Measurements from ENCODE around the gene WSB1.
A peak's percentile ranks its signal among the peaks of the same experiment; 100 is the strongest.
"Not testable (repeated sequence)": the region's sequence is repeated elsewhere in the genome, so short reads cannot be mapped to it uniquely, and the experiment has no call there.

The WSB1 gene

GRCh38 chr17:27293898-27294688 lies at the start of gene WSB1:
WSB1 (plus strand) TSS chr17:27294114; CDS start chr17:27294396, 282 bp downstream.
- DNase-seq, result peak; percentile 95

- DNase-seq, result no peak
These were observed 49.3 kb upstream of the WSB1 start for GRCh38 chr17:27244491-27245223.

- peak; percentile 58 for DNase-seq
These were observed 48.7 kb upstream of the WSB1 start for GRCh38 chr17:27245230-27245696.

- DNase-seq, result no peak
These were observed 47.4 kb upstream of the WSB1 start for GRCh38 chr17:27246537-27246936.

GRCh38 chr17:27247071-27247957 lies 46.6 kb upstream of the WSB1 start:
- DNase-seq, result no peak

GRCh38 chr17:27247958-27248342 lies 46.0 kb upstream of the WSB1 start:
- DNase-seq, result no peak

- not testable (repeated sequence) for DNase-seq
These were observed 43.1 kb upstream of the WSB1 start for GRCh38 chr17:27250791-27251190.

- DNase-seq, result not testable (repeated sequence)
These were observed 39.1 kb upstream of the WSB1 start for GRCh38 chr17:27254802-27255201.

- DNase-seq, result no peak
These were observed 37.5 kb upstream of the WSB1 start for GRCh38 chr17:27256225-27257030.

GRCh38 chr17:27257031-27257357 lies 36.9 kb upstream of the WSB1 start:
- DNase-seq, result no peak

GRCh38 chr17:27259356-27259755 lies 34.6 kb upstream of the WSB1 start:
- no peak for DNase-seq

GRCh38 chr17:27263386-27263785 lies 30.5 kb upstream of the WSB1 start:
- DNase-seq, result no peak

- no peak for DNase-seq
These were observed 29.7 kb upstream of the WSB1 start for GRCh38 chr17:27264068-27264812.

GRCh38 chr17:27265333-27265732 lies 28.6 kb upstream of the WSB1 start:
- DNase-seq, result no peak

- no peak for DNase-seq
These were observed 27.7 kb upstream of the WSB1 start for GRCh38 chr17:27266228-27266627.

GRCh38 chr17:27268394-27269085 lies 25.4 kb upstream of the WSB1 start:
- no peak for DNase-seq

GRCh38 chr17:27269201-27269600 lies 24.7 kb upstream of the WSB1 start:
- no peak for DNase-seq

GRCh38 chr17:27269974-27270373 lies 23.9 kb upstream of the WSB1 start:
- DNase-seq, result no peak

- DNase-seq, result no peak
These were observed 17.2 kb upstream of the WSB1 start for GRCh38 chr17:27276653-27277156.

GRCh38 chr17:27279132-27279531 lies 14.8 kb upstream of the WSB1 start:
- DNase-seq, result not testable (repeated sequence)

- no peak for DNase-seq
These were observed 13.4 kb upstream of the WSB1 start for GRCh38 chr17:27280527-27280926.
